Activated CD8-positive, alpha-beta T cell treated with anti-CD3 and anti-CD28 coated beads for 36 hours (primary cell): ENCODE results near the gene C10orf67. TPM values are rescaled to one million over a fixed set of nuclear protein-coding genes. Genes with fewer than 3 reads are reported as not detected.
"Not testable (repeated sequence)": the region's sequence is repeated elsewhere in the genome, so short reads cannot be mapped to it uniquely, and the experiment has no call there.

Source experiments
- ATAC-seq: fragments of 200-7000 bp; cut with Tn5 transposase; one replicate; pipeline ENCODE4 v1.10.0; 2021; ENCODE audit warnings: mild to moderate bottlenecking, moderate library complexity
- CTCF ChIA-PET: fragments of 350-600 bp; sonication (Branson Sonifier 250); formaldehyde crosslinking; loops from one replicate; lab custom pipeline; 2021; ENCODE audit warnings: antibody characterized with exemption; lab: Charles Lee
- POLR2A ChIA-PET: fragments of 350-600 bp; sonication (Branson Sonifier 250); formaldehyde crosslinking; loops from one replicate; lab custom pipeline; 2021; ENCODE audit warnings: antibody characterized with exemption; lab: Charles Lee
- DNase-seq: peaks from one replicate; pipeline ENCODE4 v3.0.0-alpha.2; 2020
- H3K27ac Mint-ChIP-seq: one replicate; pipeline ENCODE4 v1.8.0; 2021; ENCODE audit warnings: mild to moderate bottlenecking, mixed read lengths
- H3K27me3 Mint-ChIP-seq: one replicate; pipeline ENCODE4 v1.8.0; 2021; ENCODE audit warnings: mixed read lengths
- H3K36me3 Mint-ChIP-seq: one replicate; pipeline ENCODE4 v1.8.0; 2021; ENCODE audit warnings: low read depth, mixed read lengths
- H3K4me1 Mint-ChIP-seq: one replicate; pipeline ENCODE4 v1.8.0; 2021; ENCODE audit warnings: low read depth, mixed read lengths
- H3K4me3 Mint-ChIP-seq: one replicate; pipeline ENCODE4 v1.8.0; 2021; ENCODE audit warnings: mild to moderate bottlenecking, moderate library complexity, mixed read lengths
- H3K9me3 Mint-ChIP-seq: one replicate; pipeline ENCODE4 v1.8.0; 2021; ENCODE audit warnings: mixed read lengths
- intact Hi-C: fragments of 100-400 bp; cut with micrococcal nuclease; formaldehyde crosslinking; loops from one replicate; pipeline ENCODE4 v1.10.0; 2022
- total RNA-seq, 2 experiments: library from RNA; stranded (reverse); gene quantifications; one replicate each; pipeline ENCODE4 v1.2.3, GENCODE V29; 2021
- TF ChIP-seq, protein P1 (sequence below): fragments of 200-600 bp; IDR thresholded peaks from one replicate; pipeline ENCODE4 v1.8.0; 2022; ENCODE audit warnings: antibody characterized with exemption, mild to moderate bottlenecking

The C10orf67 gene
- total RNA-seq, 2 experiments from 2014 or later, result 0.25 to 0.32 TPM

DNA sequence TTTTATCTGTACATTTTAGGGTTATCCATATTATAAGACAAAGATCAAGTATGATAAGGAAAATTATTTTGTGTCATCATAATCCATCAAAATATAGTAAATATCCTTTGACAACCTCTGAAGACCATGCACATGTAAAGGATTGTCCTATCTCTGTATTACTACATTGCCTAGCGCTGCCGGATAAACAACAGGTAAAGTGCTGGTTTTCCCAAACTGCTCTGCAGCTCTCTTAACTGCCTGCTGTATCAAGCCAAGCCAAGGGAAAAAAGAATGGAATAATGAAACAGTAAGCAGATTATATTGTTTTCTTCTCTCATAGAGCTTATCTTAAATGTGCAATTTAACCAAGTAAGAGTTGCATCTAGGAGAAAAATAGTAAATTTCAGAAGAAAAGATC is 81.7 kb downstream of the C10orf67 start:
- H3K27ac Mint-ChIP-seq, result no peak overlapping the region
- no peaks in the 10 kb centered on the region for H3K9me3 Mint-ChIP-seq
- intact Hi-C loops, result no loop called here
- no peaks in the 10 kb centered on the region for H3K4me1 Mint-ChIP-seq
- DNase-seq, result no peak
- no peaks in the 10 kb centered on the region for H3K36me3 Mint-ChIP-seq
- TF ChIP-seq, protein P1, sequence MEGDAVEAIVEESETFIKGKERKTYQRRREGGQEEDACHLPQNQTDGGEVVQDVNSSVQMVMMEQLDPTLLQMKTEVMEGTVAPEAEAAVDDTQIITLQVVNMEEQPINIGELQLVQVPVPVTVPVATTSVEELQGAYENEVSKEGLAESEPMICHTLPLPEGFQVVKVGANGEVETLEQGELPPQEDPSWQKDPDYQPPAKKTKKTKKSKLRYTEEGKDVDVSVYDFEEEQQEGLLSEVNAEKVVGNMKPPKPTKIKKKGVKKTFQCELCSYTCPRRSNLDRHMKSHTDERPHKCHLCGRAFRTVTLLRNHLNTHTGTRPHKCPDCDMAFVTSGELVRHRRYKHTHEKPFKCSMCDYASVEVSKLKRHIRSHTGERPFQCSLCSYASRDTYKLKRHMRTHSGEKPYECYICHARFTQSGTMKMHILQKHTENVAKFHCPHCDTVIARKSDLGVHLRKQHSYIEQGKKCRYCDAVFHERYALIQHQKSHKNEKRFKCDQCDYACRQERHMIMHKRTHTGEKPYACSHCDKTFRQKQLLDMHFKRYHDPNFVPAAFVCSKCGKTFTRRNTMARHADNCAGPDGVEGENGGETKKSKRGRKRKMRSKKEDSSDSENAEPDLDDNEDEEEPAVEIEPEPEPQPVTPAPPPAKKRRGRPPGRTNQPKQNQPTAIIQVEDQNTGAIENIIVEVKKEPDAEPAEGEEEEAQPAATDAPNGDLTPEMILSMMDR, result no peak
- CTCF ChIA-PET, result no interaction called here
- no peak overlapping the region for H3K4me3 Mint-ChIP-seq
- POLR2A ChIA-PET, result no interaction called here
- peaks cover 9% of the 10 kb centered on the region for H3K27me3 Mint-ChIP-seq
- no peak for ATAC-seq

DNA sequence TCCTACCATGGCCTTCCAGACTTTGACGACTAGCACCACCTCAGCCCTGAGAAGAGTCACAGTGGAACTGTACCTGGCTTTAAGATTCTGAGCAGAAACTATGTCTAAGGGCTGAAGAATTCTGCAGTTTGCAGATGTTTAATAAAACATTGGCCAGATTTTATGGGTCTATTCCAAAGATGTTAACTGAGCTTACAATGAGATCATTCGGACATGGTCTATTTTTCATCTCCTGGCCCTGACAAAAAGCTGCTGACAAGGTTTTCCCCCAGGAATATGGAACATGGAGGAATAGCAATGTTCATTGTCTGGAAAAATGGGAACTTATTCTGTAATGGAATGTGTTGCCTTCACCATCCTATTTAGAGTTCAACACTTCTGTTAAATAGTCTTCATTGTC is 86.1 kb downstream of the C10orf67 start:
- ChIA-PET CTCF (interaction anchor here (1.3 kb wide), 1 partner anchor 100 kb away, joined by 4 read pairs; no protein-coding TSS in a partner anchor), POLR2A (interaction anchor here (0.8 kb wide), 1 partner anchor 13 kb away, joined by 3 read pairs; no protein-coding TSS in a partner anchor)
- TF ChIP-seq, protein P1, result no peak
- intact Hi-C loops, result no loop called here
- H3K9me3 Mint-ChIP-seq, result no peaks in the 10 kb centered on the region
- H3K4me1 Mint-ChIP-seq, result no peaks in the 10 kb centered on the region
- peaks cover 8% of the 10 kb centered on the region for H3K27me3 Mint-ChIP-seq
- H3K4me3 Mint-ChIP-seq, result no peak overlapping the region
- DNase-seq, result no peak
- no peak overlapping the region for H3K27ac Mint-ChIP-seq
- H3K36me3 Mint-ChIP-seq, result no peaks in the 10 kb centered on the region
- no peak for ATAC-seq

DNA sequence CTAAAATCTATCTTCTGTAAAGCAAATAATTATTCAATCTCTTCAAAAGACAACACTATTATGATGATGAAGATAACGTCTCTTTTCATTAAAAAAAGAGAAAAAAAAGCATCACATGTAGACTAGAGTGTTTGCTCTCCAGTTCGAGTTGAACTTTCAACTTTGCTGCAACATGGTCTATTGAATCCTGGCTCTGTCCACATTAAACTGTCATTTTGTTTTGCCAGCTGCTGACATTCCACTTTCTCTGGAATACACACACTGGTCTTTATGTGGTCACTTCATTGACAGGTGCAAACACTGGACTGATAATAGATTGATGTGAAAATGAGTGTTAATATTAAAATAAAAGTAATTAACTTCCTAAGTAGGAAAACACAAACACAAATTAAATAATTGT is 90.8 kb downstream of the C10orf67 start:
- H3K4me1 Mint-ChIP-seq, result no peaks in the 10 kb centered on the region
- no peak overlapping the region for H3K27ac Mint-ChIP-seq
- H3K9me3 Mint-ChIP-seq, result no peaks in the 10 kb centered on the region
- peaks cover 2% of the 10 kb centered on the region for H3K27me3 Mint-ChIP-seq
- TF ChIP-seq, protein P1, result no peak
- ATAC-seq, result no peak
- no peak overlapping the region for H3K4me3 Mint-ChIP-seq
- DNase-seq, result no peak
- POLR2A ChIA-PET, result no interaction called here
- CTCF ChIA-PET, result no interaction called here
- intact Hi-C loops, result no loop called here
- no peaks in the 10 kb centered on the region for H3K36me3 Mint-ChIP-seq

DNA sequence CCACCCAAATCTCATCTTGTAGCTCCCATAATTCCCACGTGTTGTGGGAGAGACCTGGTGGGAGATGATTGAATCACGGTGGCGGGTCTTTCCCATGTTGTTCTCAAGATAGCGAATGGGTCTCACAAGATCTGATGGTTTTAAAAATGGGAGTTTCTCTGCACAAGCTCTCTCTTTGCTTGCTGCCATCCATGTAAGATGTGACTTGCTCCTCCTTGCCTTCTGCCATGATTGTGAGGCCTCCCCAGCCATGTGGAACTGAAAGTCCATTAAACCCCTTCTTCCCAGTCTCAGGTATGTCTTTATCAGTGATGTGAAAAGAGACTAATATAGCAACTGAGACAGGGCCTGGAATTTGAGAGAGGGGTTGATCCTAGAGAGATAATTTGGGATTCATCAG is 91.7 kb downstream of the C10orf67 start:
- H3K4me3 Mint-ChIP-seq, POLR2A ChIA-PET, H3K4me1 Mint-ChIP-seq, H3K27ac Mint-ChIP-seq, intact Hi-C loops, DNase-seq, H3K36me3 Mint-ChIP-seq, ATAC-seq, H3K9me3 Mint-ChIP-seq, H3K27me3 Mint-ChIP-seq: not testable (repeated sequence)
- CTCF ChIA-PET, result interaction anchor here (1.0 to 1.3 kb wide), 2 partner anchors 11 to 94 kb away, joined by 3 read pairs; no protein-coding TSS in a partner anchor

DNA sequence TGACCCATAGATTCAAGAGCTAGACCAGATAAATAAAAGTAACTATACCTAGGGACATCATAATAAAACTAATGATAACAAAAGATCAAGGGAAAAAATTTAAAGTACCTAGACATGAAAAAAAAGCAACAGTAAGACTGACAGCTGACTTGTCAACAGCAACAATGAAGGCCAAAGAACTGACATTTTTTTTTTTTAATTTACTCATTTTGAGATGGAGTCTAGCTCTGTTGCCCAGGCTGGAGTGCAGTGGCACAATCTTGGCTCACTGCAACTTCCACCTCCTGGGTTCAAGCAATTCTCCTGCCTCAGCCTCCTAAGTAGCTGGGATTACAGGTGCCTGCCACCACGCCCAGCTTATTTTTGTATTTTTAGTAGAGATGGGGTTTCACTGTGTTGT is 102.8 kb downstream of the C10orf67 start:
- H3K27ac Mint-ChIP-seq, H3K27me3 Mint-ChIP-seq, intact Hi-C loops, H3K9me3 Mint-ChIP-seq, H3K36me3 Mint-ChIP-seq, ATAC-seq, H3K4me3 Mint-ChIP-seq, H3K4me1 Mint-ChIP-seq, DNase-seq: not testable (repeated sequence)
- POLR2A ChIA-PET, result interaction anchor here (0.6 kb wide), 1 partner anchor 1243 kb away, joined by 3 read pairs; no protein-coding TSS in a partner anchor
- CTCF ChIA-PET, result interaction anchor here (1.0 kb wide), 1 partner anchor 11 kb away, joined by 3 read pairs; no protein-coding TSS in a partner anchor

DNA sequence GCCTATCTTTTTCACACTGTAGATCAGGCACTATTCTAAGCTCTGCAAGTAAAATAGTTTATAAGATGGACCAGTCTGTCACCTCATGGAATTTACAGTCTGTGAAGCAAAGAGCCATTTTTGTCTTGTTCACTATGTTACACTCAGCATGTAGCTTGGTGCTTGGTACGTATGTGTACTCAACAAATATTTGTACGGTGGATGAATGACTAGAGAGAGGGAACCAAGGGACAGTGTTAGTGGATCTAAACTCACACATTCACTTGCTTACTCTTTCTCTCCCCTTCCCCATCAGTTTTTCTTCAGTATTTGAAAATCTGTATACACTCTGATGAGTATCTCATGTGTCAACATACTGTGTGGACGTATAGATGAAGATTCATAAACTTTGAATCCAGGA is 106.6 kb downstream of the C10orf67 start:
- CTCF ChIA-PET, result interaction anchor here (0.9 to 1.7 kb wide), 2 partner anchors 56 to 80 kb away, joined by 4 to 5 read pairs; no protein-coding TSS in a partner anchor

More for the DNA sequence above, 106.6 kb downstream of the C10orf67 start:
- H3K36me3 Mint-ChIP-seq, result no peaks in the 10 kb centered on the region
- no peaks in the 10 kb centered on the region for H3K4me1 Mint-ChIP-seq
- ATAC-seq (no peak), DNase-seq (no peak)
- peaks cover 5% of the 10 kb centered on the region for H3K27me3 Mint-ChIP-seq
- intact Hi-C loops, result no loop called here
- no peak overlapping the region for H3K4me3 Mint-ChIP-seq
- POLR2A ChIA-PET, result no interaction called here
- H3K9me3 Mint-ChIP-seq, result peaks cover 6% of the 10 kb centered on the region
- TF ChIP-seq, protein P1, result no peak
- H3K27ac Mint-ChIP-seq, result no peak overlapping the region
